GM21528 (cell line): ENCODE measurements around the gene ZBTB47.

Source experiments
- ATAC-seq: cut with Tn5 transposase; IDR thresholded peaks from one replicate; pipeline ENCODE4 v1.9.1; 2021; ENCODE audit warnings: mild to moderate bottlenecking, moderate library complexity; ENCODE audit not compliant: unreplicated experiment, low FRiP score

The ZBTB47 gene

DNA sequence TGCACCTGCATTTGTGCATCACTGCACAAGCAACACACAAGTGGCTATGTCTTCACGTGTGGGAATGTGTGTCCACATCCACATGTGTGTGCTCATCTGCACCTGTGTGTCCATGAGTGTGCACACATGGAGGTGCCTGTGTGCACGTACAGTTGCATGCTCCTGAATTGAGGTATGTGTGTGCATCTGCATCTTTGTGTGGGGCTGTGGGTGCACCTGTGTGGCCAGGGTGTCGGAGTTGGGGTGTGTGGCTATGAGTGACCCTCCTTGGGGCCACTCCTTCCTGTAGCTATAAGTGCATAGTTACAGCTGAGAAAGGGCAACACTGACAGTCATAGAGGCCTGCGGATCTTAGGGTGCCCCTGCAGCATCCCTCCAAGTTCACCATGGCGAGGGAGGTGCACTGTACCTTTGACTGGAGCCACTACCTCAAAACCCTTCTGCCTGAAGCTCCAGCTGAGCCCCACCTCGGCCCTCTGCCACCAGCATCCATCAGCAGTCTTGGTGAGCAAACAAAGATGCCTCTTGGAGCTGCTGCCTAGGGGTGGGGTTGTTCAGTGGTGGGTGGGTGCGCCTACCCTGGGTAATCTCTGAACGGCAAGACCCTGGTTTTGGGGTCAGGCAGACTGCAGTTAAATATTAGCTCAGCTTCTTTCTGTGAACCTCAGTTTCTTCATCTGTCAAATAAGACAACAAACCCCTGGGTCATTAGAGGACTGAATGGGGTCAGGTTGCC, 54.3 kb downstream of the ZBTB47 start:
- ATAC-seq, result no peak

DNA sequence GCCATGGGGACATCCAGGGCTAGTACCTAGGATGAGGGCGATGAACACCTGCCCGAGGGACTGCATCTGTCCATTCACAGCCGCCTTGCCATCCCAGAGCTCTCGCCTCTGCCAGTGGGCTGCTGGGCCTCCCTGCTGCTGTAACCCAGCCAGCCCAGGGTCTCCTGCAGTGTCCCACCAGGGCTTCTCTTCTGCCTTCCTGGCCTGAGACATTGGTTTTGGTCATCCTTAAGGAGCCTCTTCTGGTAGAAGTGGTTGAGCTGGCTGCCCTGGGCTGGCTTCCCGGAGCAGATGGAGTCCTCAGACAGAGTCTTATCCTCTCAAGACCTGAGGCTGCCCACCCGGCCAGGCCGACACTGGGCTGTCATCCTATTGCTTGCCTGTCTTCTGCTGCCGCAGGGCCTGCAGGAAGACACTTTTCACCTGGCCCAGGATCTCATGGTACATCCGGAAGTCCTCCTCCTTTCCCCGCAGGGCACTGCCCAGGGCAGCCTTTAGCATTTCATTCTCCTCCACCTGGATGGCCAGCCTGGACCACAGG, 55.2 kb downstream of the ZBTB47 start:
- ATAC-seq, result no peak

DNA sequence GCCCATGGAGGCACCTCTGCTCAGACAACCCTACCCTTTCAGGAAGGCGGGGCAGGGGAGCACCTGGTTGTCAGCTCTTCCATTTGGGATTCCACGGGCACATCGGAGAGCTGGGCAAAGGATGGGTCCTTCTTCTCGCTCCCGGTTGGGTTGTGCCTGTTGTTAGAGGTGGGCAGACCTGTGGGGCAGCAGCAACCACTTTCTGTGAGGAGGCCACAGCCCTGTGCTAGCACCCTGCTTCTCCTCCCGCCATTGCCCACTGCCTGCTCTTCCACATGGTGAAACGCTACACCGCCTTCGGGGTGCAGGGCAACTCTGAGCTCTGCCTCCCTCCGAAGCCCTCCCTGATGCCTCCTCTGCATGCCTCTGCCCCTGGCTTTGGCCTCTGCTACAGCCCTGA, 56.1 kb downstream of the ZBTB47 start:
- no peak for ATAC-seq

DNA sequence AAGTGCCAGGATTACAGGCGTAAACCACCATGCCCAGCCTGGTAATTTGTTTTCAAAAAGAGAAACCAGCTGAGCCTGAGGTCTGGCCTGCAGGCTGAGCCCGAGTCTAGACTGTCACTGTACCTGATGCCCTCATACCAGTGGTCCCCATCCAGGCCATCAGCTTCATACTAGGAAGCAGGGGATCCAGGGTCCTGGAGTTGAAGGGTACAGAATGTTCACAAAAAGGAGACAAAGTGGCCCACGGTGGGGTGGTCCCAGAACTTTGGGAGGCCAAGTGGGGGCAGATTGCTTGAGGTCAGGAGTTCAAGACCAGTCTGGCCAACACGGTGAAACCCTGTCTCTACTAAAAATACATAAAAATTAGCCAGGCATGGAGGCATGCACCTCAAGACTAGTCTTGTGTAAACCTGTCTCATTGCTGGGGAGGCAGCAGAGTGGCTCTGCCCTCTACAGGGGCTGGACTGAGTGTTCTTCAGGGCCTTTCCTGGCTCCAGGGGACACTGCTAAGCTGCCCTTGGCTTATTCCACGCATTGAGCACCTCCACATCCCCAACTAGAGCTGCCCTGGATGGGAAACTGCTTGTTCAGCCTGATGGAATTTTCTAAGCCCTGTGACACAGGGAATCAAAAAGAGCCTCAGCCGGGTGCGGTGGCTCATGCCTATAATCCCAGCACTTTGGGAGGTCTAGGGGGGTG, 57.0 kb downstream of the ZBTB47 start:
- ATAC-seq, result no peak

DNA sequence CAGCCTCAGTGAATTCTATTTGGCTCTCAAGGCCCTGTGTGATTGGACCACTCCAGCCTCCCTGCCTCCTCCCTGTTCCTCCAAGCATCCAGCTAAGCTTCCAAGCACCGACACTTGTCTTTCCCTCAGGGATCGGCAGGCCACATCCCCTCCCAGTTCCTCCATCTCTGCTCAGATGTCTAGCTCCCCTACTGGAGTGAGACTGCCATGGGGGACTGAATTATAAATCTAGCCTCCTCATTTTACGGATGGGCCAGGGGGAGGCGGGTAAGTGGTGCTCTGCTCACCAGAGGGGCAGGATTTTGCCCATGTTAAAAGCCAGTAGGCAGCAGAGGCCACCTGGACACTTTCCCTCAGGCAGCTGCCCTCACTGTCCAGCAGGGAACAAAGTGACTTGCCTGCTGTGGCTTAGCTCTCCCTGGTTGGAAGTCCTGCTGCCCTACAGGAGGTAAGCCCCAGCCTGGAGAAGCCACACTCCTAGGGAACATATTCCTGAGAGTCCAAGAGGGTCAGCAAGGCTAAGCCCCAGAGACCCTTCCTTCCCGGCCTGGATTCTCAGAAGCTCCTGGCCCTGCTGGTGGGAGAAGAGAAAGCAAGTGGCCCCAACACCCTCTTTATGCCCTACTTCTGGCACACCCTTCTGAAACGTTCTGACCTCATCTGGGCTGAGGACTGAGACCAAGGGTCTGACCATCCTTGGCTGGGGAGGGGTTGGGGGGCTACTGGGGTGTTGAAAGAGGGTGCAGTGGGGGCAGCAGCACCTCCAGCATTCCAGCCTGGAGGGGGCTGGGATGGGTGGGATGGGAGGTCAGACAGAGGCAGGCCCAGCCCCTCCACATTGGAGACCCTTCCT, 58.2 kb downstream of the ZBTB47 start:
- no peak for ATAC-seq

DNA sequence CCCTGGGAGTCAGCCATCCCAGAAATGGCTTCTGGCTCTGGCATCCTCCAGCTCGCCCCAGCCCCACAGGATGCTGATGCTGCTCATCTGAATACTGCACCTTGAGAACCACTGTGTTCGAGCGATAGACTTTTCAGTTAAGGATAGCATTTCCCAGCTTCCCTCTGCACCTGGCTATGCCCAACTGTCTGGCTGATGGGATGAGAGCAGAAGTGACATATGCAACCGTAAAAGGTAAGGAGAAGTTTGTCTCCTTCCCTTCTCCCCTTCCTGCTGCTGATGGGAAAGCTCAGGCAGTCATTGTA, 58.8 kb downstream of the ZBTB47 start:
- ATAC-seq, result no peak

DNA sequence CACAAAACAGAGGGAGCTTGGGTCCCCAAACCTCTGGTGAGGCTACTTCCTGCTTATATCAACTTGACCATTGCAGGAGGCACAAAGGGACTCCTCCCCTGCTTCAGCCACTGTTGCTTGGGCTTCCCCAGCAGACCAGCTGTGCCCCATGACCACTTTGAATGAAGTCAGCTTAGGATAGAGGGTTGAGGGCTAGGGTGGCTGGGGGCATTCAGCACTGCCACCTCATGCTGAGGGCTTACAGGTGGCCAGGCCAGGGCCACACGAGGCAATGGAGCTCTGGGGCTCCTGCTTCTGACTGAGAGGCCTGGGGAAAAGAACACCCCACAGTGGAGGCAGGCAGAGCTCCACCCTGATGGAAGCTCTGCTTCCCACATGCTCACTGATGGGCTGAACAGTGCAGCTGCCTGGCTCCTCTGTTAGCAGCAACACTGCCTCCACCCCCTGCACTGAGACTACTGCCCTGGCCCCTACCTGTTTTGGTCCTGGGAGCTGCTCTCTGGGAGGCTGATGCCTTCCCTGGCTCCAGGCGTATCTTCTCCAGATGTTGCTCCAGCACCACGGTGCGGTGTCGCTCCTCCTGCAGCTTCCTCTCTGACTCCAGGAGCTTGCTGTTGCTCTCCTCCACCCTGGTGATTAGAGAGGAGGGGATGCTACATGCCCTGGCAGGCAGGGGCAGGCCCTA, 59.3 kb downstream of the ZBTB47 start:
- ATAC-seq, result no peak

DNA sequence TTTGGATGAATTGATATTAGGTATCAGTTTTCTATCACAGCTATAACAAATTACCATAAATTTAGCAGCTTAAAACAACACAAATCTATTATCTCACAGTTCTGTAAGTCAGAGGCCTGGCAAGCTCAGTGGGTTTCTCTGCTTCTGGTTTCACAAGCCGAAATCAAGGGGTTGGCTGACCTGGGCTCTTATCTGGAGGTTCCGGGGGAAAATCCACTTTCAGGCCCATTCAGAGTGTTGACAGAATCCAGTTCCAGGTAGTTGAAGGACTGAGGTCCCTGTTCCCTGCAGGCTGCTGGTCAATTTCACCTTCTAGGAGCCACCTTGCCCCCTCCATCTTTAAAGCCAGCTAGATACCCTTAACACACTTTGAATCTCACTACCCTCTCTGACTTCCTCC, 60.2 kb downstream of the ZBTB47 start:
- no peak for ATAC-seq

DNA sequence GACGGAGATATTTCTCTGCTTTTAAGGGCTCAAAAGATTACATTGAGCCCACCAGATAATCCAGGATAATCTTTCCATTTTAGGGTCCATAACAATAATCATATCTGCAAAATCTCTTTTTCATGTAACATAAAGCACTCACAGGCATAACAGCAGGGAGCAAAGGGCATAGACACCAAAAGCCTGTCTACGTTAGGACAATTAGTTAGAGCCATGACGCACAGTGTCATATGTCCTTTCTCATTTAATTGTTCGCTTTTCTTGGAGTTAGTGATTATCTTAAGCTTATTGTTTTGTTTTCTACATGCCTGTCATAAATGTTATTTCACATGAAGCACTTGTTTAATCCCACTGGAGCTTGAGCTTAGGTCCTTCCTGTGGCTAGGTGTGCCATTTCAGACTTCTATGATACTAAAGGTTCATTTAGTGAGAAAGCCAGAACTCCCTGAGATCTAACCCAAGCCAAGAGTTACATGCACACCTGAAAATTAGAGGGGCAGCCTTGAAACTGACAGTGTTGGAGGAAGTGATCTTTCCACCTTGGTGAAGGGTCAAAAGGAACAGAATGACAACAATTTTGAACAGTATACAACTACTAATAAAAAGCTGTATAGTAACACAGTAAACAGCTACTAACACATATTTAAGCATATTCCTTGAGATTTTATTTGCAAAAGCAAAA, 60.8 kb downstream of the ZBTB47 start:
- no peak for ATAC-seq
